Cerebellar nuclear complex (tissue), 1 donor: ENCODE data around the gene BICC1.

ENCODE experiments used
- DNase-seq, 2 experiments: peaks; one replicate each; lab custom pipeline; 2025; lab: John Stamatoyannopoulos, UW

Gene BICC1

DNA sequence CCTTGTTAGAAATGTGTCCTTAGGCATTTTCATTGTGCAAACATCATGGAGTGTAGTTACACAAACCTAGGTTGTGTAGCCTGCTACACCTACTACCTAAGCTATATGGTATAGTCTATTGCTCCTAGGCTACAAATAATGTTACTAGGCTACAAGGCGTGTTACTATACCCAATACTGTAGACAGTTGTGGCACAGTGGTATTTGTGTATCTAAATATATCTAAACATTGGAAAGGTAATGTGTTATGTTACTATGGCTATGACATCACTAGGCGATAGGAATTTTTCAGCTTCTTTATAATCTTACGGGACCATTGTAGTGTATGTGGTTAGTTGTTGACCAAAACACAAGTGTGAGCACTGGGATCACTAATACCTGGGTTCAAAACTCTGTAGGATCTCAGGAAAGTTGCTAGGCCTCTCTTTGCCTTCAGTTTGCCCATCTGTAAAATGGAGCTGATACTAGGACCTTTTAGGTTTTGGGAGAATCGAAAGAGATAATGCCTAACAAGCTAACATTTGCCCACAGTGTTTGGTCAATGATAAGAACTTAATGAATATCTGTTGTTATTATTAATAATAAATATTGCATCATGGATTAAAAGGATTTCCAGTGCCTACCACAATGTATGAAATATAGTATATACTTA, 2.7 kb downstream of the BICC1 start:
- no peak for DNase-seq

GRCh38 chr10:58516119-58516518, 3.4 kb downstream of the BICC1 start:
- DNase-seq, result no peak

- no peak for DNase-seq
These were observed 4.0 kb downstream of the BICC1 start for GRCh38 chr10:58516671-58517070.

GRCh38 chr10:58517081-58517480, 4.4 kb downstream of the BICC1 start:
- DNase-seq, result no peak

GRCh38 chr10:58517491-58518355, 5.1 kb downstream of the BICC1 start:
- DNase-seq, result no peak

GRCh38 chr10:58518775-58519174, 6.1 kb downstream of the BICC1 start:
- no peak for DNase-seq

DNA sequence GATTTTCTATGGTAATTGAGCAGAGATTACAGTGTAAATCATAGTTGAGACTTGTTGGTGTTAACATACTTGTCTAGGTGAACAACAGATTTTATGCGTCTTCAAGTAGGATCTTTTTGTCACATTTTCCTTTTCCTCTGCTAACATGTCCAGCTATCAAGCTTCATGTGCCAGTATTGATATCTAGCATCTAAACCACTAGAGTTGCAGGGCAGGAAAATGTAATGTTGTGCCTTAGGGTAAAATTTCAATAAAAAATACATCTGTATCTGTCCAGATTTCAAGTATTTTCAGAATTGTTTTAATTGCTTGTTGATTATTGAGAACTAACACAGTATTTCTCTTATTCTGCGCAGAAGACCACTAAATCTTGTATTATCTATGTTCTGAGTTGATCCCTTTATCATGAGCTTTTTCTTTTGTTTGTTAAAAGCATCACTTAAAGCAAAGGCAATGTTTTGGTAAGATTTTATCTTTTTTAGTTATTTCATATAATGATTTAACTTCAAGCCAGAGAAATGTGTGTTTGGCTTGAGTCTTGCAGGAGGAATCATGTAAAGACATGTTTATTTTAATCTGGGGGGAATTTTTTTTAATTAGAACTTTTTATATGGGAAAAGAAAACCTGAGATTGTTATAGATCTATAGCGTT, 16.5 kb downstream of the BICC1 start:
- DNase-seq, result no peak

GRCh38 chr10:58531084-58531695, 18.5 kb downstream of the BICC1 start:
- DNase-seq, result no peak

DNA sequence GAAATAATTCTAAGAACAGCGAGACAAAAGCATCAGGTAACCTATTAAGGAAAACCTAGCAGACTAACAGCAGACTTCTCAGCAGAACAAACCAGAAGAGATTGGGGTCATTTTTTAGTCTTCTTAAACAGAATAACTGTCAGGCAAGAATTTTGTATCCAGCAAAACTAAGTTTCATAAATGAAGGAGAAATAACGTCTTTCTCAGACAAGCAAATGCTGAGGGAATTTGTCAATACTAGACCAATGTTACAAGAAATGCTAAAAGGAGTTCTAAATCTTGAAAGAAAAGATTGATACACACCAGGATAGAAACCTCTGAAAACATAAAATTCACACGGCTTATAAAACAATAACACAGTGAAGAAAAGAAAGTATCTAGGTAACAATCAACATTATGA, 22.6 kb downstream of the BICC1 start:
- no peak for DNase-seq

- no peak for DNase-seq
These were observed 30.5 kb downstream of the BICC1 start for GRCh38 chr10:58543141-58543540.

- DNase-seq, result no peak
These were observed 31.5 kb downstream of the BICC1 start for GRCh38 chr10:58544135-58544534.

GRCh38 chr10:58545427-58545826, 32.8 kb downstream of the BICC1 start:
- DNase-seq, result no peak

- DNase-seq, result no peak
These were observed 33.5 kb downstream of the BICC1 start for GRCh38 chr10:58546137-58546536.

- no peak for DNase-seq
These were observed 34.2 kb downstream of the BICC1 start for GRCh38 chr10:58546722-58547445.

- no peak for DNase-seq
These were observed 35.3 kb downstream of the BICC1 start for GRCh38 chr10:58547963-58548362.

- no peak for DNase-seq
These were observed 41.6 kb downstream of the BICC1 start for GRCh38 chr10:58554316-58554715.

DNA sequence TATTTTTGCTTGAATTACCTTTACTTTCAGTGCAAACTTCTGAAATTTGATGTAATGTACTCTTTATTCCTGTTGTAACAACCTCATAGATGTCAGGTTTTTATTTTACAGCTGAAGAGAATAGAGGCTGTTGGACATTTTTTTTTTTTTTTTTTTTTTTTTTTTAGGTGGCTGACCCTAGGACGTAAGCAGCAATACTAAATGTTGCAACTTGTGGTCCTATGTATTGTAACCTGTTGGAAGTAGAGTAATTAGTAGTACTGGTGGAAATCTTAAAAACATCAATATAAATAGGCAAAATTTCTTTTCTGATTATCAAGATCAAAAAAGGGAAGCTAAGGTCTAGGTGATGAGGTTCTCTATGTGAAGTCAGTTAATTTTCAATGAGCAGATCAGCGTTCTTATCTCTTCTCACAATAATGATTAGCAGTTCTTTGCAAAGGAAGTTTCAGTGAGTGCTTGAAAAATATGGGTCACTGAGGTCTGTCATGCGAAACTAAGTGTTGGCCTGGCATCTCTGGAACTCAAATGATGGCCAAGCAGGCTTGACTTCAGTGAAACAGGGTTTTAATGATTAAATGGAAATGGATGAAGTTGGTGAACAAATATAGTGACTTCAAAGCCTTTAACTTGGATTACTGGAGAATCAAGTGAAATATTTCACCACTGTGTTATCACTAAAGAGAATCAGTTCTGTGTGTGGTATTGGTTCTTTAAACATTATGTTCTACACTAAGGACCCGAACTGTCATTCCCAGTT, 42.7 kb downstream of the BICC1 start:
- DNase-seq, result no peak

DNA sequence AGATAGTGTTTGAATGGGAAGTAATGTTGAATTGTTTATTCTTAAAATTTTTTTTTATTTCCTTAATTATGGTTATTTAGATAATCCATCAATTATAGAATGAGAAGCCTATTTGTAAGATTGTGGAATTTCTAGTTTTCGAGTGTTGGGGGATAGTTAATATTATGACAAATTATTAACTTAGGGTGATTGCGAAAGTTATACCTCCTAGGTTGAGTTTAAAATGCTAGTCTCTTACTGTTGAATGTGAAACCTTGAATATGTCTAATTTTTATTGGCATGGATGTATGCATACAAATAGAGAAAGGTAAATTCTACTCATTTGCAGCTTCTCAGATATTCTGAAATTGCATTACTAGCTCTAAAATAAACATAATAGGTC, 43.2 kb downstream of the BICC1 start:
- no peak for DNase-seq

GRCh38 chr10:58556516-58557165, 44.0 kb downstream of the BICC1 start:
- DNase-seq, result no peak

DNA sequence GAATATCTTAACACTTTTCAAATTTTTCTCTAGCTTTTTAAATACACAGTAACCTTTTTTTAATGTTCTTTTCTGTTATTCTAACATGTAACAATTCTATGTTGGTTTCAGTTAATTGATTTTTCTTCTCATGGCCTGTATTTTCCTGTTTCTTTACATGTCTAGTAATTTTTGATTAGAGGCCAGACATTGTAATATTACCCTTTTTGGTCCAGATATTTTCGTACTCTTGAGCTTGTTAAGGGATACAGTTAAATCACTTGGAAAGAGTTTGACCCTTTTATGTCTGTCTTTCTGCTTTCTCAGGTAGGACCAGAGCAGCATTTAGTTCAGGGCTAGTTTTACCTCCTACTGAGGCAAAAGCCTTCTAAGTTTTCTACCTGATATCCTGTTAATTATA, 45.0 kb downstream of the BICC1 start:
- no peak for DNase-seq

GRCh38 chr10:58560068-58560467, 47.4 kb downstream of the BICC1 start:
- no peak for DNase-seq
